Pons (tissue), 1 donor: ENCODE measurements around the gene ELF1.

Experiments
- DNase-seq: peaks from one replicate; pipeline ENCODE4 v3.0.0-alpha.2; 2016; ENCODE audit warnings: low spot score

ELF1 gene

DNA sequence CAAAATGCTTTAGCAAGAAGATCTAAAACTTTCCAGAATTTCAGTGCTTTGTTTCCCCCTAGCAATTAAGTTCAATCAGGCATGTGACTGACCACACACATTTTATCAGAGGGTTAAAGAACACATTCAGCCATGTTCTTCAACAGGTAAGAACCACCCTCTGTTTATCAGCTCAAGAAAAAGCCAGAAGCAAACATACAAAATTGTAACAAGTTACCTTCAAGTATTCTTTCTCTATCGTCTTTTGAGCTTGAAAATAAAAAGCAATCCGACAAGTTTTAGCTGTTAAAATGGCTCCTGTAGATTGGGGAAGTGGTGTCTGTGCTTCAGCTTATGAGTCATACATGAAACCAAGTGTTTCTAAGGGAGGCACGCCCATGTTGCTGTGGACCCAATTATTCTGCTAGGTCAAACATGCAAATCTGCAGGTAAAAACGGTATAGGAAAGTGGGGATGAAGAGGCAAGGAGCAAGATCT lies at the start of gene ELF1:
ELF1 (minus strand) TSS at position 306 of the 477 bp plus-strand sequence. CDS start 37,262 bp downstream, outside the sequence.
- peak; percentile 82 for DNase-seq

- DNase-seq = no peak
Observed at GRCh38 chr13:41065078-41065477, 46.0 kb upstream of the ELF1 start.

DNA sequence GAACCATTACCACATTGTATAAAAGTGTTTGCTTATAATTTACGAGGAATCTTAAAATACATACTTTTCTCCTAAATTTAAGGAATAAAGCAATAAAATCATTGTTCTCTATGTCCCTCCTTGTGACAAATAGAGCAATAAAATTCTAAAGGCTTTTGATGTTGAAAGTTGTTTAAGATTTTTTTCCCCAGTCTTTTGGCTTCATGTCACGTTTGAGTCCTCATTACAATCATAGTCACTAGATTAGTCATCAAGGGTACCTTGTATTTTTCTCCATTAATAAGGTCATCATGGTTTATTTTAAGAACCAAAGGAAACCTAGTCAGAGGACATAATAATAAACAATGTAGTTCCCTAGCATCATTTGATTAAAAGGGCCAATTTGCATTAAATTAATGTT lies 45.4 kb upstream of the ELF1 start:
- DNase-seq = no peak

- peak; percentile 75 for DNase-seq
Observed at GRCh38 chr13:41061914-41062837, 43.1 kb upstream of the ELF1 start.

DNA sequence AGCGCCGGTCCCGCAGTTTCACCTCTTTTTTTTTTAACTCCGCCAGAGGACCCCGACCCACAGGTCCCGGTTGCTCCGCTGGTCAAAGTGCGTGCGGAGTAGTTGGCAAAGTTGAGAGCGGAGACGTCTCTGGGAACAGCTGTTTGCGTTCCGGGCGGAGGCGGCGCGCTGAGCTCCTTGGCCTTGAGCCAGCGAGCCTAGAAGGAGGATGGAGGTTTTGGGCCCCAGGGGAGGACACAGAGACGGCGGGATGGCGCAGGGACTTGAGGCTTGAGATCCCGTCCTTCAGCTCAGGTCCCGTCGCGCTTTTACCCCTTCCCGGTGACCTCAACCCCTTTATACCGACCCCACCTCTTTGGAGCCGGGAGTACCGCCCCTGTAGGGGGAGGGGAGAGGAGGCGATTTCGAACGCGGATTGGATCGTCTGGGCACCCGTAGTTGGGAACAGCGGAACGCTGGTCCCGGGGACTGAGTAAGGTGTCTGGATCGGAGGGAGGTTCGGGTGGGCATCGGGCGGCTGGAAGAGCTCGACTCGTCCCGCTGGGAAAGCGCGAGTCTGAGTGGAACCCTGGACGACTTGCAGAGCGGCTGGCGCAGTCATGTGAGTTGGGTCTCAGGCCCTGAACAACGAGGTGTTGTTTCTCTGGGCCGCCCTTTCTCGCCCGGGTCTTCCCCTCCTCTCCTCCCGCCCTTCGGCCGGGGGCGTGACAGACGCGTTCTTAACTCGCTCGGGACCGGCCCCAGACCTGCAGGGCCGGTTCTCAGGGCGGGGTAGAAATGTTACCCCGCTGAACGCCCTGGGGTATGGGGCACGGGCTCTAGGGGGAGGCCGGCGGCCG lies 42.2 kb upstream of the ELF1 start, which contains the start of gene WBP4:
WBP4 (plus strand) TSS at position 435 of the 839 bp plus-strand sequence; CDS start at position 600, 165 bp downstream.
- peak; percentile 95 for DNase-seq

DNA sequence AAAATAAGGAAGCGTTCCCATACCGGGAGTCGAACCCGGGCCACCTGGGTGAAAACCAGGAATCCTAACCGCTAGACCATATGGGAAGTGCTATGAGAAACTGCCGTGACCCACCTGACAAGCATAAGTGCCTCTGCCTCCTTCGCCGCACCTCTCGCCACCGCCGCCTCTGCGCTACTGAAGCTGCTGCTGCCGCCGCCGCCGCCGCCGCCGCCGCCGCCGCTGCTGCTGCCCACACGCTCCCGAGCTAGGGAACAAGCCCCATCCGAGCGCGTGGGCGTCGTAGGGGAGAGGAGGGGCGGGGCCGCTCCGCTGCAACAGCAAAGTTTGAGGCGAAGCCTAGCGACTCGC lies 41.6 kb upstream of the ELF1 start:
- peak; percentile 79 for DNase-seq

DNA sequence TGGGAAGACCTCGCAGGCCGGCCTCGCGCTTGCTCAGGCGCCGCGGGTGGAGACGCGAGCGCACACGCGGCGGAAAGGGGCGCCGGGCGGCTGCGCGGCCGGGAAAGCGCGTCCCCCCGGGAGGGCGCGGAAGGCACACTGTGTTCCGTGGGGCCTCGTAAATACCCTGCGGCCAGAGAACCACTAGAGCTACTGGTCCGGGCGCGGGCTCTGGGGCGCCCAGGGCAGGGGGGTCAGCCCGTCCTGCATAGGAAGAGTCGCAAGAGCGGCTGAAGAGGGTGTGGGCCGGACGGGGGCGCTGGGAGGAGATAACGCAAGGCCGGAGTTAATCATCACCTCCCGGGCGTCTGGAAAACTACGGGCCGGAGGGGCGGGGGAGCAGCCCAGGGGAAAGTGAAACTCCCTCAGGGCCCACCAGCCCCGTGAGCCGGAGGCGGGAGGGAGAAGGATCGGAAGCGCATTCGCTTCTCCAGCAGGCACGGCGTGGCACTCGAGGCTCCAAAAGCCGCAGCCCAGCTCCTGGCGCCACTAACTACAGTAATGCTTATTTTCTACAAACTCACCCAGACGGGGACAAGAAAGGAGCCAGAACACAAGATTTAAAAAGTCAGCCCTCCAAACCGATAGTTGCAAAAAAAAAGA lies 41.1 kb upstream of the ELF1 start:
- DNase-seq = peak; percentile 88

DNA sequence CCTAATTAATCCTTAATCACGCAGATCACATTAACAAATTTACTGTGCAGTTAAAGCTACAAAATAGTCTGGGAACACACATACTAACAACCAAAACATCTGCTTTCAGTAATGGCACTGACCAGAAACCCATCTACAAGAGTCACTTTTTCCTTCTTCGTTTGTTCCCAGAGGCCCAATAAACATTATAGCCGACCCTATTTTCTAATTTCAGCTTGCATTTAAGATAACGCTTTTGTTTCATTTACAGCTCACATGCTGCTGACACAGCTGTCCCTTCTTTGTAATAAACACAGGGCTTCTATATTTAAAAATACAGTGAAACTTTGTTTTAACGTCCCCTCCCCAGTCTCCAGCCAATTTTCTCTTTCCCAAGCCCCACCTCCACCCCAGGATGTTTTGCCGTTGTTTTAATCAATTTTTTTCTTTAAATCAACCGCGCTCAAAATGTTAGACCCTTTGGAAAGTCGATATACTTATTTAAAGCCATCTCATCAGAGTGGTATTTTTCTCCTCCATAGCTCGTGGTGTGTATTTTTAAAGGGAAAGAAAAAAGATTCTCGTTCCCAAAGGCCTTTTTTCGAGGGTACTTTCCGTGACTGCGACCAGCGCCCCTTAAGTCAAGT lies 40.5 kb upstream of the ELF1 start:
- peak; percentile 78 for DNase-seq

DNA sequence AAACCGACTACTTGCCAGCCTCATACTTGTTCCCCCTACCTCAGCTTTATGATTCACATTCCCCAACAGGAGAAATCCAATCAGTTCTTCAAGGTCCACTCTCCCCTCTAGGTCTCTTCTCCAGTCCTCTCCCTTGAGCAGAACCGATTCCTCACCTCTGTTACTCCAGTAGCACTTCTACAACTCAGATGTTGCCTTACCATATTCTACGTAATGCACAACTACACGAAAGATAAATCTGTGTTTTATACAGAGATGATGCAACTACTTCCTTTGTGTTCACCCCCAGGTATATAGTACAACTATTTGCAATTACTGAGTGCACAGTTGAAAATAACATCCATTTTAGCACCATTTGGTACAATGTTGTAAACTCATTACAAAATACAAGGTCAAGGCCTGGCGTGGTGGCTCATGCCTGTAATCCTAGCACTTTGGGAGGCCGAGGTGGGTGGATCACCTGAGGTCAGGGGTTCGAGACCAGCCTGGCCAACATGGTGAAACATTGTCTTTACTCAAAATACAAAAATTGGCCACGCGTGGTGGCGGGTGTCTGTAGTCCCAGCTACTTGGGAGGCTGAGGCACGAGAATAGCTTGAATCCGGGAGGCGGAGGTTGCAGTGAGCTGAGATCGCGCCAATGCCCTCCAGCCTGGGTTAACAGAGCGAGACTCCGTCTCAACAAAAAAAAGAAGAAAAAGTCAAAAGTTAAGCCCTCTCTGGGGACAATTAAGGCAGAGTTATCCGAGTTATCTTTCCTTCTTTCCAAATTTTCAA lies 39.4 kb upstream of the ELF1 start:
- no peak for DNase-seq

DNA sequence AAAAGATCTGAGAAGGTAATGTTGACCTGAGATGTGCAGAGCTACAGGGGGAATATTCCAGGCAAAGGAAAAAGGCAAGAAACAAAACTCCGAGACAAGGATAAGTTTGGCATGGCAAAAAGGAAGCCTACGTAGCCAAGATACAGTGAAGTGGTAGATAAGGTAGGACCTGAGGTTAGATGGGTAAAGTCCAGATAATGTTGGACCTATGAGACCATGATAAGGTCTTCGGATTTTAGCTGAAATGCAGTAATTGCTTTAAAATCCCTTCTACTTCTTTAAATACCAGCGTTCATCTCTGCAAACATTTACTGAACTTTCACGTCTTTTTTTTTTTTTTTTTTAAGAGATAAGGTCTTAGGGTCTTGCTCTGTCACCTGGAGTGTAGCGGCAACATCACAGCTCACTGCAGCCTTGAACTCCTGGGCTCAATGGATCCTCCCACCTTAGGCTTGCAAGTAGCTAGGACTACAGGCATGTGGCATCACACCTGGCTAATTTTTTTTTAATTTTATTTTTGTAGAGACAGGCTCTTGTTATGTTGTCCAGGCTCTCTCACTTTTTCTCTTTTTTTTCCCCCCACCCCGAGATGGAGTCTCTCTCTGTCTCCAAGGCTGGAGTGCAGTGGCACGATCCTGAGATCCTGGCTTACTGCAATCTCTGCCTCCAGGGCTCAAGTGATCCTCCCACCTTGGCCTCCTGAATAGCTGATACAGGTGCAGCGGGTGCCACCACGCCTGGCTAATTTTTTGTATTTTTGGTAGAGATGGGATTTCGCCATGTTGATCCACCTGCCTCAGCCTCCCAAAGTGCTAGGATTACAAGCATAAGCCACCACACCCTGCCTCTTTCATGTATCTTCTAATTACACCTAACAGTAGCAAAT lies 38.0 kb upstream of the ELF1 start:
- no peak for DNase-seq

GRCh38 chr13:41056194-41056593 lies 37.1 kb upstream of the ELF1 start:
- DNase-seq = no peak

- no peak for DNase-seq
Observed at GRCh38 chr13:41054919-41055619, 36.0 kb upstream of the ELF1 start.

- peak; percentile 73 for DNase-seq
Observed at GRCh38 chr13:41054212-41054877, 35.2 kb upstream of the ELF1 start.

DNA sequence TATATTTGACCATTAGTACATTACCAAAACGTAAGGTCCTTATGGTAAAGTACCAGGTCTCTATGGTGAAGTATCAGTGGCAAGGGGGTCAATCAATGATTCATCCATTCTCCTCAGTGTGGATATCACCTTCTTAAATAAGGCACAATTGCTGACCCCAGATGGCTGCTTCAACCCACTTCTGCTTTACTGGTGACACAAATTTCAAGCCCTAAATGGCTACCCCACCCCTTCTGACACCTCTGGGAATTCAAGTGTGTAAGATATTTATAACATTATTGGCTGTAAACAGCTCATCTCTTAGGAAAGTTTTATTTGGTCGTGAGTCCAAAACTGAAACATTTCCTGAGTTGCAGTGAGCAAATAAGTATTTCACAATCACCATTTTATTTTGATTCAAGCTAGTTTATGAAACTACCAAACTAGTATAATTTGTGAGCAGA lies 34.3 kb upstream of the ELF1 start:
- DNase-seq = no peak

DNA sequence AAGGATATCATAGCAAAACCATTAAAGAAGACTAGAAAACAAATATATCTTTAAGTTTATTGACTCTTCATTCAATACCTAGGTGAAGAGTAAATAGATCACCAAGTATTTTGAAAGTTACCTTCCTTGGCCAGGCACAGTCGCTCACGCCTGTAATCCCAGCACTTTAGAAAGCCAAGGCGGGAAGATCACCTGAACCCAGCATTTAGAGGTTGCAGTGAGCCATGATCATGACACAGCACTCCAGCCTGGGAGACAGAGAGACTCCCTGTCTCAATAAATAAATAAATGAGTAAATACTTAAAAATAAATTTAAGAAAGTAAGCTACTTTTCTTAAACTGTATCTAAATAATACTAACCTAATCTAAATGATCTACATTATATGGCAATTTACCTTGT lies 33.3 kb upstream of the ELF1 start:
- no peak for DNase-seq

GRCh38 chr13:41049480-41050440 lies 30.6 kb upstream of the ELF1 start:
- no peak for DNase-seq

DNA sequence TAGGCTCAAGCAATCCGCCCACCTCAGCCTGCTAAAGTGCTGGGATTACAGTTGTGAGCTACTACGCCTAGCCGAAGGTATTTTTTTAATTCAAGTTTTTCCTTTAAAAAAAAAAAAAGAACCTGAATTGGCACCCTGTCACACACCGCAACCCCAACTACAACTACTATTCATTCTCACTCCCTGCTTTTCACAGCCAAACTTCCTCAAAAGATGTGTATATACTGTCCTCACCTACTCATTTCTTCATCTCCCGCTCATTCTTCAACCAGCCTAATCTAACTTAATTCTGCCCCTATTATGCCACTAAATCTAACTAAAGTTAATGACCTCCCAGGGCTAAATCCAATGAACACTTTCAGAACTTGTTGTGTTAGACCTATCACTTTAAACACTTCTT lies 29.5 kb upstream of the ELF1 start:
- no peak for DNase-seq
